ENCODE measurements around the gene SH2B3.
A peak's percentile ranks its signal among the peaks of the same experiment; 100 is the strongest.

The SH2B3 gene

DNA sequence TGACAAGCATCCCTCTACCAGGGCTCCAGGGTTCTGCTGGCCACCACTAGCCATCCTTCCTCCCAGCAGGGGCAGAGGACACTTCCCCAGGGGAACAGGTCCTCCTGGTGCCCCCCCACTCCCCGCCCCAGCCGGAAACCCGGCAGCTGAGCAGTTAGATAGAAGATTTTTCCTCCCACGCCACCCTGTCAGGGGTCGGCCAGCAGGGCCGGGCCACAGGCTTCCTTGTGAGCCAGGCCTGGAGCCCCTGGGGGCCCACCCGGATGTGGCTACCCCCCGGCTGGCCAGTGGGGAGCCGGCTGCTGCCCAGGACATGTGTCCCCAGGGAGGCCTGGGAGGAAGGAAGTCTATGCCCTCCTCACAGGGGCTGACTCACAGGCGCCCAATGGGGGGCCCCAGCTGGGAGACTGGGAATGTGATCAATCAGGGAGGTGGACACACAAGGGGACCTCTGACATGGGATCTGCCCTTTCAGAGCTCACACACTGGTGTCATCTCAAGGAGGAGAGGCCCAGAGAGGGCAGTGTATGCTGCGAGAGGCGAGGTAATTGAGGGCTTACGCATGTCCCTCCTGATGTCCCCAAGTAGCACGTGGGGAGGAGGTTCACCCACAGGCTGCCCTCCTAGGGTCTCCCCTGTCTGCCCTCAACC is 4.2 kb downstream of the SH2B3 start:
- DNase-seq = no peak

DNA sequence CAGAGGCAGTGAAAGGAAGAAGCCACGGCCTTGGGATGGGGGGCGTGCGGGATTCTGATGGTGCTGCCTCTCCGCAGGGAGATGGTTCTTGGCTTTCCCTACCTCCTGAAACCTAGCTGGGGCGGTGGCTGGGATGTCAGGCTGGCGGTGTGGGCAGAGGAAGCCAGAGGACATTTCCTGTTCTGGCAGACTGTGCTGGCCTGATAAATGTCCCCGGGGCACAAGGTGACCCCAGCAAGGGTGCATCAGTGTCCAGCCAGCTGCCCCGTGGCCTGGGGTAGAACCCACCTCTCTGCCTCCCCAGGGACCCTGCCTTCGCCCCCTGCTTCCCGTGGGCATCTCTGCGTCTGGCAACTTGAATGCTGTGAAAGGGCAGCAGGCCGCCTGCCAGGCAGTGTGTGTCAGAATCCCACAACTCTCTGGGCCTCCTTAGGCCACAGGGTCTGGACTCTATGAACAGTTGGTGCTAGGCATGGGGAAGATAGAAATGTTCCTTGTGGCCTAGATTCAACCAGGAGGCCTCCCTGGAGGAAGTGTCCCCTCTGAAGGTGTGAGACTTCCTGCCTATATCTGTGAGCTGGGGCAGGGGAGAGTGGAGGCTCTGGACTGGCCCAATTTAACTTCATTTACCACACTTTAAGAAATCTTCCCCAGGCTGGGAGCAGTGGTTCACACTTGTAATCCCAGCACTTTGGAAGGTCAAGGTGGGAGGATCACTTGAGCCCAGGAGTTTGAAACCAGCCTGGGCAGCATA is 4.9 kb downstream of the SH2B3 start:
- DNase-seq = no peak

DNA sequence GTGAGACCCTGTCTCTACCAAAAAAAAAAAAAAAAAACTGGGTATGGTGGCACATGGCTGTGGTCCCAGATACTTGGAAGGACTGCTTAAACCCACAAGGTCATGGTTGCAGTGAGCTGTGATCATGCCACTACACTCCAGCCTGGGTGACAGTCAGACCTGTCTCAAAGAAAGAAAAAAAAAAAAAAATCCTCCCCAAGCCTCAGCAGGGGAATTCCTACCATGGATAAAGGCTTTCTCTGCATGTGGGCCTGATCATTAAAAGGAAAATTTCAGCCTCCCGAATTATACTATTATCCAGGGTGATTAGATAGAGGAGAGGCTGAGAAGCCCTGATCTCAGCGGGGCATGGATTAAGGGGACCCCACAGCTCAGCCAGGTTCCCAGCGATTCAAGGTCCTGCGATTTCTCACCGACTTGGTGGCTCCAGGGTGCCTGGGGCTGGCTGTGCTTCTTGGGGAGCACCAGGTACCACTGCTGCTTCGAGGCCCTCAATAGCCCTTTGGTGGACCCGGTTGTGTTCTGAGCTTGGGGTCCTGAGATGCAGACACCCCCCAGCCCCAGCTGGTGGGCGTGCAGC is 5.6 kb downstream of the SH2B3 start:
- no peak for DNase-seq

DNA sequence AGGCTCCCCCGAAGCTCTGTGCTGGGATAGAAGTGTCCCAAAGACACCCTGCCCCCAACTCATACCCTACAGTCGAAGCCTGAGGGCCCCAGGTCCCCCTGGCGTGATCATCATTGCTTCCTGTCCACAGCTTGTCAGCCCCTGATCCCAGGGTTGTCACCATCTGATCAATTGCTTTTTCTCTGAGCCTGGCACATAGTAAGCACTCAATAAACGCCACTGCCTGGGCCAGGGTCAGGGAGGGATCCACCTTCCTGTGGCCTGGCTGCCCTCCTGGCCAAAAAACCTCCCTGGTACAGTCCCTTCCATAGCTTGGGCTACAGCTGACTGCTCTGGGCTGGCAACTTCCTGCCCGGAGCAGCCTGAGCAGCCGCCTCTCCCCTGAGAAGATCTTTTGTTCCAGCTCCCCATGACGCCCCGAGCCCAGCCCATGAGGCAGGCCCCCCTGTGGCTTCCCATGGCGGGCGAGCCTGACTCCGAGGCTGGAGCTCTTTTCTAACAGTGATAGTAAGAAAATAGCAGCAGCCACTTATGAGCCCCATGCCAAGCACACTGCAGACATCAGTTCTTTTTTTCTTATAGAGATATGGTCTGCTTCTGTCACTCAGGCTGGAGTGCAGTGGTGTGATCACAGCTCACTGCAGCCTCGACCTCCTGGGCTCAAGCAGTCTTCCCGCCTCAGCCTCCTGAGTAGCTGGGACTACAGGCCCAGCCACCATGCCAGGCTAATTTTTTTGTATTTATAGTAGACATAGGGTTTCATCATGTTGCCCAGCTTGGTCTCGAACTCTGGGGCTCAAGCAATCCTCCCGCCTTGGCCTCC is 6.5 kb downstream of the SH2B3 start:
- peak; percentile 94 for DNase-seq

DNA sequence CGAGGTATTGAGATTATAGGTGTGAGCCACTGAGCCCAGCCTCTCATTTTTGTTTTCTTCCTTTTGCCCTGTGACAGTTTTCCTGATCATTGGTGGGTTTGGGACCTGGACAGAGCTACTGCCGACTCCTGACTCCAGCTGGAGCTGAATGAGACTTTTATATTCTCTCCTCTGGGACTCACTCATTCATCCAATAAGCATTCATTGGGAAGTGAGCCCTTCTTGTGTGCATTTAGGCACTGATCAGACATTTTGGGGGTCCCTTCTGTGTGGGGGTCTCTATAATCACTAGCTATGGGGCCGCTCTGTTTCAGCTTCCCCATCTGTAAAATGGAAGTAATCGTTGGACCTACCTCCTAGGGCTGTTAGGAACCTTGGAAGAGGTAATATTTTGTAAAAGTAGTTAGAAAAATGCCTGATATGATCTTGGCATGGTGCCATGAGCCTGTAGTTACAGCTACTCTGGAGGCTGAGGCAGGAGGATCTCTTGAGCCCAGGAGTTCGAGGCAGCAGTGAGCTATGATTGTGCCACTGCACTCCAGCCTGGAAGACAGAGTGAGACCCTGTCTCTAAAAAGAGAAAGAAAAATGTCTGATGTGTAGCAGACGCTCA is 7.2 kb downstream of the SH2B3 start:
- no peak for DNase-seq

DNA sequence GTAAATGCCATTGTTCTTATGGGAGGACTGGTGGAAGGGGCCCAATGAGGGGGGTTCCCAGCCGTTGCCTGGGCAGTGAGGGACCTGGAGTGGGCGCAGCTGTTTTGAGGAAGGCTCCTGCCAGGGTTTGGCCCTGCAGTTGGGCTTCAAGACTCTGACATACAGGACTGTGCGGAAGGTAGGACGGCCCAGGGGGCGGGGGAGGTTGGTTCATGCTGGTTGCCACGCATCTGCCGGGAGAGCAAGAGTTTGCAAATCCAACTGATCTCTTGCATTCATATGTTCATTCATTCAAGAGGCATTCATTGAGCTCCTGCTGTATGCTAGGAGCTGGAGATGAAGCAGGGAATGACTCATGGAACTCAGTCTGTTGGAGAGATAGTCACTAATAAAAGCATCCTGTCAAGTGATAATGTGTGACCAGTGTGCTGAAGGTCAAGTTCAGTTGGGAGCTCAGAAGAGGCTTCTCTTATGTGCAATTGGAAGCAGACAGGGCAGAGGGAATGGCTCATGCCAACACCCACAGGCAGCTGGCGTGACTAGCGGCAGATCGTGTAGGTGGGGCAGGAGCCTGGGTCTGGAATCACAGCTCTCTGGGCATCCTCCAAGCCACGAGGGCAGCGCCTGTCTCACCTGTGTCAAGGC is 7.8 kb downstream of the SH2B3 start:
- no peak for DNase-seq

DNA sequence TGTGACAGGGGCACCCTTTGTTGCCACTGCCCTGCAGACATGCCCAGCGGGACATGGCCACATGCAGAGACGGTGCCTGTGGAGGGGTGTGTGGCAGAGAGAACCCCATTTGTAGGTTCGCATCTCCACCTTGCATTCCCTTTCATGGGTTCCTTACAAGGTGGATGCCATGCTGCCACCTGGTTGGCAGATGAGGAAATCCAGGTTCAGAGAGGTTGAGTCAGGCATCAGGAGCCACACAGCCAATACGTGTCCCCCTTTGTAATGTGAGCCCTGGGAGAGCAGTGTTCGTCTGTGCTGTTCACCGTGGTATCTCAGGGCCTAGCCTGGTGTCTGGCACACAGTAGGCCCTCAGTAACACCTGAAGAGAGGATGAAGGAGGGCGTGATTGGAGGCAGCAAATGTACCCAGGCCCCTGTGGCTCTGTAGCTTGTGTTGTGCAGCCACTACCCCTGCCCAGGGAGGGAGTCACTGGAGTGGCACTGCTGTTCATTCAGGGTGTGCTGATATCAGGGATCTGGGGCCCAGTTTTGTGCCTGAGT is 9.1 kb downstream of the SH2B3 start:
- DNase-seq = no peak

DNA sequence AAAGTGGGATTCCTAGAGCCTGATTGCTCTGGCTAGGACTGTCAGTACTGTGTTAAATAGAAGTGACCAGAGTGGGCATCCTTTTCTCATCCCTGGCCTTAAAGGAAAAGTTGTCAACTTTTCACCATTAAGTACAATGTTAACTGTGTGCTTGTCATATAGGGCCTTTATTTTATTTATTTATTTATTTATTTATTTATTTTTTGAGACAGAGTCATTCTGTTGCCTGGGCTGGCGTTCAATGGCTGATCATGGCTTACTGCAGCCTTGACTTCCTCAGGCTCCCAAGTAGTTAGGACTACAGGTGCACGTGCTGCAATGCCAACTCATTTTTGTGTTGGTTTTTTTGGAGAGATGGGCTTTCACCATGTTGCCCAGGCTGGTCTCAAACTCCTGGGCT is 11.6 kb downstream of the SH2B3 start:
- DNase-seq = no peak

DNA sequence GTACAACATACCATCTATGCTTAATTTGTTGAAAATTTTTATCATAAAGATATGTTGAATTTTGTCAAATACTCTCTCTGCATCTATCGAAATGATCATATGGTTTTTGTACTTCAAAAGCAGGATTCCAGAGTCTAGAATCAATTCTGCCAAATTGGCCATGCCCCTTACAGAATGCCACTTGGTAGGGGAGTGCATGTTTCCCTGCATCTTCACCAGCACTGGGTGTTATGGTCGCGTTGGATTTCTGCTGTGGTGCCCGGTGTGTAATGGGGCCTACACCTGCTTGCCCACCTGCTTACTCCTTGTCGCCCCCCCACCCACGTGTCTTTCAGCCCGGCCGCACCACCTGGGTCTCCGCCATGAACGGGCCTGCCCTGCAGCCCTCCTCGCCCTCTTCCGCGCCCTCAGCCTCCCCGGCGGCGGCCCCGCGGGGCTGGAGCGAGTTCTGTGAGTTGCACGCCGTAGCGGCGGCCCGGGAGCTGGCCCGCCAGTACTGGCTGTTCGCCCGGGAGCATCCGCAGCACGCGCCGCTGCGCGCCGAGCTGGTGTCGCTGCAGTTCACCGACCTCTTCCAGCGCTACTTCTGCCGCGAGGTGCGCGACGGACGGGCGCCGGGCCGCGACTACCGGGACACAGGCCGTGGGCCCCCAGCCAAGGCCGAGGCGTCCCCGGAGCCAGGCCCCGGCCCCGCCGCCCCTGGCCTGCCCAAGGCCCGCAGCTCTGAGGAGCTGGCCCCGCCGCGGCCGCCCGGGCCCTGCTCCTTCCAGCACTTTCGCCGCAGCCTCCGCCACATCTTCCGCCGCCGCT is 12.3 kb downstream of the SH2B3 start:
- DNase-seq = no peak

DNA sequence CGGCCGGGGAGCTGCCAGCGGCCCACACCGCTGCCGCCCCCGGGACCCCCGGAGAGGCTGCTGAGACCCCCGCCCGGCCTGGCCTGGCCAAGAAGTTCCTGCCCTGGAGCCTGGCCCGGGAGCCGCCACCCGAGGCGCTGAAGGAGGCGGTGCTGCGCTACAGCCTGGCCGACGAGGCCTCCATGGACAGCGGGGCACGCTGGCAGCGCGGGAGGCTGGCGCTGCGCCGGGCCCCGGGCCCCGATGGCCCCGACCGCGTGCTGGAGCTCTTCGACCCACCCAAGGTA is 12.8 kb downstream of the SH2B3 start:
- no peak for DNase-seq

DNA sequence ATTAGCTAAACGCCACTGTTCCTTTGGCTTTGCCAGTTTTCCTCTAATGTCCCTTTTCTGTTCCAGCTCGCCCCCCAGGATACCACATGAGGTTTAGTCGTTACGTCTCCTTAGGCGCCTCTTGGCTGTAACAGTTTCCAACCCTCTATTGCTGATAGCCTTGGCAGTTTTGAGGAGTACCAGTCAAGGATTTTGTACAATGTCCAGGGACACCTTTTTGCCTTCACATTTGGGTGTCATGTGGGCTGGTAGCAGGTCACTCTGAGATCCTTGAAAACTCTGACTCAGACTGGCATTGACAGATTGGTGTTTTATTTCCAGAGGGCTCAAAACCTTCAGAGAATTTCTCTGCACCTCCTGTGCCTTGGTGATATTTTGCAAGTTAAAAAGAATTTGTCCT is 14.1 kb downstream of the SH2B3 start:
- no peak for DNase-seq

DNA sequence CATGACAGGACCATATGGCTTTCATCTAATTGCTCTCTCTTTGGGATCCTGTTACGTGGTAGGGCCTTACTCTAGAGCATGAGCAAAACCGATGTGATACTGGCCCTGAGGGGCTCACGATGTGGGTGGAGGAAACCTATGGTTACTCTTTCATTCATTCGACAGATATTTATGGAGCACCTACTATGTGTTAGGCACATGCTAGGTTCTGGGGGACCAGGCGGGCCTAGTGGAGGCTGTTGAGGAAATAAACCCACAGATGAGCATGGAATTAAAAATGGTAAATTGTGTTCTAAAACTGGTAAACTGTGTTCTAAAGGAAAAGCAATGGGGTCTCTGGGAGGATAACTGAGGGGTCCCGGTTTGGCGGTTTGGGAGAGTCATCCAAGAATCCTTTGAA is 14.8 kb downstream of the SH2B3 start:
- no peak for DNase-seq

DNA sequence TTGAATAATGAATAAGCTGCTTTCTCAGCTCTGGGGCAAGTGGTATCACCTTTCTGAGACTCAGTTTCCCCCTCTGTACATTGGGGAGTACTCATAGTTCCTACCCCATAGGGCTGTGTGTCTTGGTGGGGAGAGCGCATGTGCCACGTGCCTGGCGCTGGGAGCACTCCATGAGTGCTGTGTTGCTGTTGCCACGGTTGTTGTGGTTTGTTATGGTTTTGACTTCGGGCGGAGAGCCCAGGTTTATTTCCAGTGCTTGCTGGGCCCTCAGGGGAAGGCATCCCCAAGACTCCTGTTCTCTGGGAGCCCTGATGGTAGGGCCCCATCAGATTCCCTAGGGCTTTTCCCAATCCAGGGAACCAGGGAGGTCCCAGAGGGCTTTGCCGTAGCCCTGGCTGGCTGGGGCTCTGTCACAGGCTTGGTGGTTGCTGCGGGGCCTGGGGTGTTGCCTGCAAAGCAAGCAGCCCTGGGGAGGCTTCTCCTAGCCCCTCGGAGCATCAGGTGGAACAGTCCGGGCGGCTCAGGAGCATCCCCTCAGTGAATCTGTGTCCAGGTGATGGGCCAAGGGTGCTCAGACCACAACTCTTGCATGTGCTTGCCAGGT is 18.6 kb downstream of the SH2B3 start:
- no peak for DNase-seq

DNA sequence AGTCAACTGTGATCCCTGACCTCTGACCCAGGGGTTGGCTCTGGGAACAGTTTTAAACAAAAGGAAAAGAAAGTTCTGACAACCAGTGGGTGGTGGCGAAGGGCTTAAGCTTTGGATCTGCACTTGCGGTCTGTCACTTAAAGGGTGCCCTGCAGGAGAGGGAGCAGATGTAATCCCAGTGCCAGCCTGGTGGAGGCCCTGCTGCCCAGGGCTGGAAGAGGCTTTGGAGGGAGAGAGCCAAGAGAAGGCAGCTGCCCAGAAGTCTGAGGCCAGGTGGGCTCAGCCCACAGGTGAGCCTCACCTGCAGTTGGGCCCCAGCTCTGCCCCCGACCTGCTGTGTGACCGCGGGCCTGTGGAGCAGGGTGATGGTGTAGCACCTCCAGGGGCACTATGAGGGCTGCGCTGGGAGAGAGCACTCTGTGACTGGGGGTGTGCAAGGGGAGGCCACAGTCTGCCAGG is 19.1 kb downstream of the SH2B3 start:
- DNase-seq = no peak

DNA sequence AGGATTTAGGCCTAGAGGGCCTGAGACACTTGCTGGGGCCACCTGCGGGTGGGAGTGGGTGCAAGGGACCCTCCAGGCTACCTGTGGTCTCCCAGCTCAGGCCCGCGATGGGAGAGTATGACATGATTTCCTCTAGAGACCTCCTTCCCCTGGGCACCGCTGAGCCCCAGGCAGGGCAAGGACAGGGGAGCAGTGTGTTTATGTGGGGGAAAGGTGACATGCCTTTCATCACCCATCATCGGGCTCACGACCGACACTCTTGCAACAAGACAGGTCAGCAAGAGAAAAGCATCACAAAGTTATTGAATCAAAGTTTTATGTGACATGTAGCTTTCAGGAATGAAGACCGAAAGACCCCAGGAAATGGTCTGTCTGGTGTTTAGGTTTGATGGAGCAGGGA is 19.9 kb downstream of the SH2B3 start:
- no peak for DNase-seq

DNA sequence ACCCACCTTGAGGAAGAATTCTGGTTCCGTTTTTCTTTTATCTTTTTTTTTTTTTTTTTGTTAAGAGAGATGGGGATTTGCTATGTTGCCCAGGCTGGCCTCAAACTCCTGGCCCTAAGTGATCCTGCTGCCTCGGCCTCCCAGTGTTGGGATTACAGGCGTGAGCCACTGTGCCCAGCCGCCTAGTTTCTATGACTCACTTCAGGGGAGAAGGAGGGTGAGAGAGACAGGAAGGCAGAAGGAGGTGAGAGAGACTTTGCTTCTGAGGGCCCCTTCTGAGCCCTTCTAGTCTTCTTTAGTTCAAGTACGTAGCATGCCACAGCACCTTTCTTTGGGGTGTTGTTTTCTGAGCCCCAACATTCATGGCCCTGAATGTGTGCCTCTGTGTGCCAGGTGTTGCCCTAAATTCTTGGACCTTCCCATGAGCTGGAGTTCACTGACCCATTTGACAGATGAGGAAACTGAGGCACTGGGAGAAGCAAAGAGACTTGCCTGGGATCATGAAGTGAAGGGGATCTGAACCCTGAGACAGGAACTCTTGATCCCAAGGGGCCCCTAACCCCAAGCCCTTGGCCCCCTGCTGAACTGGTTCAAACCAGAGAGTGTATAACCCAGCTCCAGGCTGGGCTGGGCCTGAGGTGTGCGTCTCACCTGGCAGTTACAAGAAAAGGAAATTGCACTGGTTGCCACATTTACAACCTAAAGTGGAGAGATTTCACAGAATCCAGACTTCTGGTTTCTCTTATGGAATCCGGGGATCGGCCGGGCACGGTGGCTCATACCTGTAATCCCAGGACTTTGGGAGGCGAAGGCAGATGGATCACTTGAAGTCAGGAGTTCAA is 20.8 kb downstream of the SH2B3 start:
- DNase-seq = no peak

DNA sequence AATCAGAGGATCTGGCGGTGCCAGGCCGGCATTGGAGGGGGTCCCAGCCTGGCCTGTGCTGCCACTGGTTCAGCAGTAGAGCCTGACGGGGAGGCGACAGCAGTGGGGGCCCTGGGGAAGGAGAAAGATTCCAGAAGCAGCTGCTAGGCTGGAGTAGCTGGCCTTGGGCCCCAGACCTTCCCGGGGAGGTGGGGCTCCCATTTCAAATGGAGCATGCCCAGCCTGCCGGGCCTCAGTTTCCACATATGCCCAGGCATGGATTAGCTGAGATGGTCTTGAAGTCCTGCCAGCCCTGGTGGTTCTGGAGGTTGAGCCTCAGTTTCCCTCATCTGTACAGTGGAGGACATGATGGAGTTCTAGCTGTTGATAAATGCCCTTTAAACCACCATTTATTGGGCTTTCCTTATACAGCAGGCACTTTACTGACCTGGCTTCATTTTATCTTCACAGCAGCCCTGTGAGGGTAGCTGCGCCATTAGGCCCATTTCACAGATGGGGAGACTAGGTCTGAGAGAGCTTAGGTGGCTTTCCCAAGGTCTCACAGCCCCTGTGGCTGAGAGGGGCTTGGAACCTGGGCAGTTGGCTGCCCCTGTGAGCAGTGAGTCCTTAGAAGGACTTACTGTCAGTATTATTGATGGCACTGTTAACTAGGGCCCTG is 21.8 kb downstream of the SH2B3 start:
- no peak for DNase-seq

DNA sequence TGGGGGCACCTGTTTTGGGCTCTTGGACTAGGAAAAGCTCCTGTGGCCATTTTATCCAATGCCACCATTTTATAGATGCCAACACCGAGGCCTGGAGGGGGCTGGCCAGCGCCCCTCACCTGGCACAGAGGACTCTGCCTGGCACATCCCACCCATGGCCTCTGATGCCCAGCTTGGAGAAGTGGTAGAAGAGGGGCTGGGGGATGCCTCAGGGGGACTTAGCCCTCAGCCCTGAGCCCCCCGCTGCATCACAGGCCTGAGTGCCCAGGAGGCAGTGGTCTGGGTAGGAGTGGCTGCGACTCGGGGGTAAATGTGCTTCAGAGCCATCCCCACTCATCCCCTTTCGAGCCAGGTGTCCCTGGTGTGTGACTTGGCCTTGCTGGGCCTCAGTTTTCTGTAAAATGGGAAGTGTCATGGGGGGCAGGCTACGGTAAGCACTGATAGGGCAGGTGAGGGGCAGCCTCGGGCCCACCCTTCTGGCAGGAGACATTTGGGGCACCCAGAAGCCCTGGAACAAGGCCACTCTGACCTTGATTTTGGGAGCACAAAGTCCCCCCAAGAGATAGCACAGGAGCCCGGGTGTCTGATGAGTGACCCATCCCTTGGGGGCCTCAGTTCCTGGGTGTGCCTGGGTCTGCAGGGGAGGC is 22.5 kb downstream of the SH2B3 start:
- no peak for DNase-seq

DNA sequence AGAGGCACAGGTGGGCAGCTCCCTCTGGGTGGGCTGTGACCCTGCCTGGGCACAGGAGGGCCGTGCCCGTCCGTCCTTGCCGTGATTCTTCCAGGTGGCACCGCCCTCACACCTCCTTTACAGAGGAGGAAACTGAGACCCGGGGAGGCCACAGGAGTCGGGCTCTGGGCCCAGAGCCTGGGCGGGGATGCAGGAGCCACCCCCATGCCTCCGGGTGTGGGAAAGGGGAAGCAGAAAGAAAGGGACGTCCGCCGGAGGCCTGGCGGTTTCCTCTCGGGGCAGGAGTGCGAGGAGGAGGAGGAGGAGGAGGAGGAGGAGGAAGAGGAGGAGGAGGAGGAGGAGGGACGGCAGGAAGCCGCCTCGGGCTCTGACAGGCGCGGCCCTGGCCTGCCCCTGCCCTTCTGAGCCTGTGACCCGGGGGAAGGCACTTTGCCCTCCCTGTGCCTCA is 23.0 kb downstream of the SH2B3 start:
- no peak for DNase-seq
